Activated T-helper 2 cell treated with anti-CD3 and anti-CD28 coated beads, Interferon-gamma antibody, Interleukin-2, Interleukin-4, amounts not matched to agents 10 μg/mL and 5 μg/mL and 100 μg/mL, durations not matched to agents 14 hours and 24 hours and 36 hours (primary cell): Measurements from ENCODE around the gene NRXN2. TPM values are rescaled to one million over a fixed set of nuclear protein-coding genes. Genes with fewer than 3 reads are reported as not detected.

ENCODE experiments used
- DNase-seq: peaks from one replicate; pipeline ENCODE4 v3.0.0; 2021; ENCODE audit warnings: low spot score
- H3K27ac Mint-ChIP-seq: one replicate; pipeline ENCODE4 v1.8.0; 2021; ENCODE audit warnings: mixed read lengths
- H3K27me3 Mint-ChIP-seq: one replicate; pipeline ENCODE4 v1.8.0; 2021; ENCODE audit warnings: low read depth, mixed read lengths
- H3K36me3 Mint-ChIP-seq: one replicate; pipeline ENCODE4 v1.8.0; 2021; ENCODE audit warnings: low read depth, mixed read lengths
- H3K4me1 Mint-ChIP-seq: one replicate; pipeline ENCODE4 v1.8.0; 2021; ENCODE audit warnings: low read depth, mixed read lengths
- H3K4me3 Mint-ChIP-seq: one replicate; pipeline ENCODE4 v1.8.0; 2021; ENCODE audit warnings: low read depth, mild to moderate bottlenecking, moderate library complexity, mixed read lengths
- H3K9me3 Mint-ChIP-seq: one replicate; pipeline ENCODE4 v1.8.0; 2021; ENCODE audit warnings: mixed read lengths
- intact Hi-C: fragments of 100-400 bp; cut with micrococcal nuclease; formaldehyde crosslinking; loops from one replicate; pipeline ENCODE4 v1.15.1; 2023
- total RNA-seq: library from RNA; stranded (reverse); gene quantifications from 2 replicates; pipeline ENCODE4 v1.2.3, GENCODE V29; 2022

Gene NRXN2
- total RNA-seq, 1 donor from 2014 or later = not detected

GRCh38 chr11:64731601-64732000, 8.6 kb upstream of the NRXN2 start:
- Mint-ChIP-seq H3K27me3 (no peaks in the 10 kb centered on the region), H3K4me3 (no peak overlapping the region), H3K36me3 (peaks cover 57% of the 10 kb centered on the region), H3K27ac (no peak overlapping the region), H3K4me1 (no peaks in the 10 kb centered on the region), H3K9me3 (no peaks in the 10 kb centered on the region)
- intact Hi-C loops = no loop called here
- no peak for DNase-seq

- Mint-ChIP-seq H3K4me1 (no peaks in the 10 kb centered on the region), H3K27me3 (no peaks in the 10 kb centered on the region), H3K9me3 (no peaks in the 10 kb centered on the region), H3K36me3 (peaks cover 48% of the 10 kb centered on the region), H3K4me3 (no peak overlapping the region), H3K27ac (no peak overlapping the region)
- DNase-seq = no peak
- intact Hi-C loops = no loop called here
Measured at GRCh38 chr11:64729851-64730382, 6.9 kb upstream of the NRXN2 start.

DNA sequence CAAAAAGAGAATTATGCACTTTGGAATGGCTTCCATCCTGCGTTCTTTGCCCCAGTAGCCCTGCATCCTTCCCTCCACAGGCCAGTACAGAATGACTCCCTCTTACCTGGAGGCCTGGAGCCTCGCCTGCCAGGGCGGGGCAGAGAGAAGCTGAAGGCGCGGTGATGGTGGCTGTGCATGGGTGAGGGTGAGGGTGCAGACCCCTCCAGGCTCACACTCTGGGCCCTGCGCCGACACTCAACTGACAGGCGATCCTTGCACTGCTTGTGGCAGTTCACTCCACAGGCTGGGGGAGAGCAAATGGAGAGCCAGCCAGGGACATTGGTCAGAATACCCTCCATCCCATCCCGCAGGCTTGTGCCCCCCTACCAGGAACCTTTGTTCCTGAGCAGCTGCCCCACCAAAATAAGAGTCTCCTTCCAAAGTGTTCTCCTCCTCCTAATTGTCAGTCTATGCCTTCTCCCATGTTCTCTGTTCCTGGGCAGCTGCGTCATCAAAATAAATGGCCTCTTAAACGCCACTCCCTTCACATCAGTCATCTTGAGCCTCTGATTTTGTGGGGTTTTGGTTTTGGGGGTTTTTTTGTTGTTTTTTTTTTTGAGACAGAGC, 5.9 kb upstream of the NRXN2 start:
- Mint-ChIP-seq H3K4me1 (peaks cover 2% of the 10 kb centered on the region), H3K27ac (no peak overlapping the region), H3K9me3 (no peaks in the 10 kb centered on the region), H3K36me3 (peaks cover 41% of the 10 kb centered on the region), H3K4me3 (no peak overlapping the region), H3K27me3 (no peaks in the 10 kb centered on the region)
- no peak for DNase-seq
- intact Hi-C loops = no loop called here

GRCh38 chr11:64726867-64727530, 4.0 kb upstream of the NRXN2 start:
- Mint-ChIP-seq H3K4me3 (no peak overlapping the region), H3K27ac (no peak overlapping the region), H3K27me3 (peaks cover 7% of the 10 kb centered on the region), H3K36me3 (peaks cover 34% of the 10 kb centered on the region), H3K4me1 (peaks cover 2% of the 10 kb centered on the region), H3K9me3 (no peaks in the 10 kb centered on the region)
- intact Hi-C loops = no loop called here
- no peak for DNase-seq

DNA sequence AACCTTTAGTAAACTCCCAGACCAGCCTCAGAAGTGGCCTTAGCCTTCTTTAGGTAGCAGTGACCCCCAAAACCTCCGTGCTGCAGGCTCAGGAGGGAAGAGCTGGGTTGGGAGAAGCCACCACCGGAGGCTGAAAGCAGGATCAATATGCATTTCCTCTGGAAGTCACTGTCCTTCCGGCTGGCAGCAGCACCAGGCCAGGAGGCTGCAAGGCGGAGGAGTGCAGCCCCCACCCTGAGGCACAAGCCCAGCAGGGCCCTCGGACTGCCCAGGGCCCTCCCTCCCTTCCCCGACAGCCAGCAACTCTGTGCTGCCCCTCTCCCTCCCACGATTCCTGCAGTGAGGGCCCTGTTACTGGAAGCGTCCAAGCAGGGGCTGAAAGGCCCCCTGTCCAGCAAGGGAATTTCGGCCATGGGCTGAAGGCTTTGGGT, 3.2 kb upstream of the NRXN2 start:
- Mint-ChIP-seq H3K9me3 (no peaks in the 10 kb centered on the region), H3K4me3 (no peak overlapping the region), H3K4me1 (peaks cover 2% of the 10 kb centered on the region), H3K36me3 (peaks cover 26% of the 10 kb centered on the region), H3K27ac (no peak overlapping the region), H3K27me3 (peaks cover 14% of the 10 kb centered on the region)
- intact Hi-C loops = no loop called here
- DNase-seq = no peak

DNA sequence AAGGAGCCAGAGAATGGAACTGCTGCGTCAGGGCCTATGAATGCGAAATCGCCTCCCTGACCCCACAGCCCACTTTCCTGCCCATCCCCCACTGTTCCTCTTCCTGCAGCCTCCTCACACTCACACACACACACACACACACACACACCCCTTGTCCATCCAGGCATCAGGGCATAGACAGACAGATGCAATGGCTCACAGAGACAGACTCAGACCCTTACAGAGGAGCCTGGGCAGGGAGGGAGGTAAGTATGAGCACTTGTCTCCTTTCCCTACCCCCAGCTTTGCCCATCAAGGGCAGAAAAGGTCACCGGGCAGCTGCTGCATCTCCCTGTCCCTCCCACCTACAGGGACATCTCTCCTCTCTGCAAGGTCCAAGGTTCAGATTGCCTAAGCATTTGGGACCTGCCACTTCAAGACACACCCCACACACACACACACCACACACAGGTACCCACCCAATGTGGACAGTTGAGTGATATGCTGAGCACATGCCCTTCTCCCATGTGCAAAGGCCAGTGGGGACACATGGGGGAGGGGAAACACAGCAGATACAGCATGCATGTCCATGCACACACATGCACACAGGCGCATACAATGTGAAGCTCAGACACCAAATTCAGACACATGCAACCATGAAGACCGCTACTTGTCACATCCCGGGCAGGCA, 2.0 kb upstream of the NRXN2 start:
- no peak for DNase-seq
- peaks cover 27% of the 10 kb centered on the region for H3K27me3 Mint-ChIP-seq
- H3K9me3 Mint-ChIP-seq = no peaks in the 10 kb centered on the region
- intact Hi-C loops = no loop called here
- no peak overlapping the region for H3K4me3 Mint-ChIP-seq
- H3K27ac Mint-ChIP-seq = no peak overlapping the region
- H3K4me1 Mint-ChIP-seq = peaks cover 2% of the 10 kb centered on the region
- H3K36me3 Mint-ChIP-seq = peaks cover 22% of the 10 kb centered on the region

DNA sequence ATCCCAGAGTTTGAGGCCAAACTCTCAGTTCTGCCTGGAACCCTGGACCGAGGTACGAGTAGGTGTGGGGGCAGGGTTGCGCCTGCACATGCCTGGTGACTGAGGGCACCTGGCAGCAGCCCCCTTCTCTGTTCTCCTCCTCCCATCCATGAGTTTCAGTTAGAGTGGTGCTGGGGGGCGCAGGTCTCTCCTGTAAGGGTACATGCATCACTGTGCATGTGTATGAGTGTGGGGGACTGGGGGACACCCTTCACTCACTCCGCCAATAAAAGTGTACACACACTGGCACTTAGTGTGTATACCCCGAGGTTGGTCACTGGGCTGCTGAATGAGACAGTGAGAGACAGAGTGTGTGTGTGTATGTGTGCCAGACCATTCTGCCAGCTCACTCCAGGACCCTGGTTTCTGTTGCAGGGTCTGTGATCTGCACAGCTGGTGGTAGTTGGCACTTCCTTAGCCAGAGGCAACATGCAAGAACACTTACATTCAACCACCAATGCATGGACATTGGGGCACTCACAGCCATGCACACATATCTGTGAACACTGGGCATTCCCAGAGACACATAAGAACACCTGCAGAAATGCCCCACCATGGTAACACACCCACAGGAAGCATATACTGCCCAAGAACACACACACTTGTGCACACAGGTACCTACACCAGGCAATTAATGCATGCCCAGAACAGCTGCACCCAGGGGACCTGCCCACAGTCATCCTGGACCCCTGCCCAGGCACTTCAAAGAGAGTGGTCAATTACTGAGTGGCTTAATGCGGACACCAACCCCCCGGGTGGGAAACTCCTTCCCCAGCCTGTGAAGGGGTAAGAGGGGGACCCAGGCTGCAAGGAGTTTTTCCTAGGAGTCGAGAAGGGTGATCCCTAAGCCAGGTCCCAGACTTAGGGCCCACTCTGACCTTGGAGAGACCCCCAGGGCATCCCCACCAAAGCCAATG, 1.2 kb upstream of the NRXN2 start:
- no peak for DNase-seq
- intact Hi-C loops = loop anchor here (1.0 kb wide), 1 partner anchor 36 kb away; no protein-coding TSS in a partner anchor
- Mint-ChIP-seq H3K9me3 (no peaks in the 10 kb centered on the region), H3K27ac (peak overlapping the region; percentile 42), H3K4me3 (peak overlapping the region; percentile 50), H3K36me3 (peaks cover 17% of the 10 kb centered on the region), H3K27me3 (peaks cover 34% of the 10 kb centered on the region), H3K4me1 (peaks cover 2% of the 10 kb centered on the region)

DNA sequence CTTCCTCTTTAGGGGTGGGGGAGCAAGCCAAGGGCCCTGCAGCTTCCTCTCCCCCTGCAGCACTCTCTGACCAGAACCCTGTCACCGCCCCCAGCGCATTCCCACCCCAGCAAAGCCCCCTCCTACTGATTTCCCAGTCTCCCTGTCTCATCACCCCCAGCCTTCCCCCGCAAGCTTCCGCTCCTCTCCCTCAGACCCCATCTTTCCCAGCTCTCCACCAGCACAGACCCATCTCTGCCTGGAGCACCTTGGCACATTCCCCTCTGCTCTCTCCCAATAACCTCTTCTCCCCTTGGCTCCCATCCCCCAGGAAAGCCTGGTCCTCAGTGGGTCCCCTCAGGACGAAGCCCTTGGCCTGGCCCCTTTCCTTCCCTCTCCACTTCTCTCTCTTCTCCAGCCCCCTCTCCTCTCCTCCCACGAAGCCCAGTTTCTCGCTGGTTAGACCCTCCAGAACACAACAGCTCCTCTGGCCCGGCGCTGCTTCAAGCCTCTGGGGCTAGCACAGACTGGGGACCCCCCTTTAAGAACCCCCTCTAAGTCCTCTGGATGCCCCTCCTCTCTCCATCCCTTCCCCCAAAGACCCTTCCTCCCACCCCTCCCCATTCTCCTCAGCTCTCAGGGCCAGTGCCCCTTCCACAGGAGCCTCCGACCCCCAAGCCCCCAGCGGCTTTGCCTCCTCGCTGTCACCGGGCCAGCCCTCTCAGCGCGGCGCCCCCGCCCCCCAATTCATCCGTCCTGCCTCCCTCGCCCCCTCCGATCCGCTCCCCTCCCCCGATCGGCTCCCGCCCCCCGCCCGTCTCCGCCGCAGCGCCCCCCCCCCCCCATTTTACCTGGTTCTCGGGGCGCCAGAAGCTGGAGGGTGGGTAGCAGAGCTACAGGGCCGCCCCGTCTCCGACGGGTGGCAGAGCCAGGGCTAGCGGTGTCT, 594 bp downstream of the NRXN2 start:
- H3K27ac Mint-ChIP-seq = no peak overlapping the region
- H3K4me1 Mint-ChIP-seq = peaks cover 2% of the 10 kb centered on the region
- no peaks in the 10 kb centered on the region for H3K9me3 Mint-ChIP-seq
- peaks cover 5% of the 10 kb centered on the region for H3K36me3 Mint-ChIP-seq
- H3K4me3 Mint-ChIP-seq = peak overlapping the region; percentile 47
- DNase-seq = no peak
- intact Hi-C loops = loop anchor here (1.0 kb wide), 1 partner anchor 34 kb away; no protein-coding TSS in a partner anchor
- H3K27me3 Mint-ChIP-seq = peaks cover 46% of the 10 kb centered on the region

- Mint-ChIP-seq H3K36me3 (no peaks in the 10 kb centered on the region), H3K9me3 (no peaks in the 10 kb centered on the region), H3K4me3 (no peak overlapping the region), H3K4me1 (peaks cover 2% of the 10 kb centered on the region), H3K27me3 (peaks cover 54% of the 10 kb centered on the region), H3K27ac (no peak overlapping the region)
- no peak for DNase-seq
- intact Hi-C loops = no loop called here
Measured at GRCh38 chr11:64721359-64721699, 1.7 kb downstream of the NRXN2 start.

DNA sequence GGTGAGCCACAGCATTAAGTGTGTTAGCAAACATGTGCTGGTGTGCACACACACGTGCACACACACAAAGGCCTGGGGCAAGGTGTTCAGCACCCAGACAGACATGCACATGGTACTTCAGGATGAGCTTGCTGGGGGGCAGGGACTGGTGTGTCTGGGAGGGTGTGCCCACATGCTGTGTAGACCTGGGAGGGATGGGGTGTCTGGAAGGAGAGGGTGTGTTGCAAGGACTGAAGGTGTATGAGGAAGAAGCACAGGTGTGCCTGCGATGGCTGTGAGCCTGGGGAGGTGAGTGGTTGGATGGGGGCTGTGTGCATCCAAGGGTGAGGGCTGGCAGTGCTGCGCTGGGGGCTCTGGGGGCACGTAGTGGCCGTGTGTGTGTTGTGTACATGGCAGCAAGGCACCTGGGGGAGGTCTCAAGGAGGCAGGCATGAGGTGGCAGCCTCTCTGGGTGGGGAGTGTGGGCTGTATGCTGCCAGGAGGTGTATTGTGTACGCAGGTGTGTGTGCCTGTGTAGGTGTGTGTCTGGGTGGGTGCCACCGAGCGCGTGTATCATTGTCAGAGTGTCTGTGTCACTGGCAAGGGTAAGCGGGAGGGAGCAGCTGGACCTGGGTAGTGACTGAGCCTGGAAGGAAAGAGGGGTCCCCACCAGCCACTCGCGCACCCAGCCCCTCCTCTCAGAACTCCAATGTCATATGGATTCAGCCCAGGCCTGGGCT, 2.2 kb downstream of the NRXN2 start:
- peaks cover 59% of the 10 kb centered on the region for H3K27me3 Mint-ChIP-seq
- no peaks in the 10 kb centered on the region for H3K36me3 Mint-ChIP-seq
- intact Hi-C loops = no loop called here
- H3K4me3 Mint-ChIP-seq = no peak overlapping the region
- H3K4me1 Mint-ChIP-seq = peaks cover 2% of the 10 kb centered on the region
- H3K27ac Mint-ChIP-seq = no peak overlapping the region
- H3K9me3 Mint-ChIP-seq = no peaks in the 10 kb centered on the region
- no peak for DNase-seq

- intact Hi-C loops = no loop called here
- no peak overlapping the region for H3K4me3 Mint-ChIP-seq
Measured at GRCh38 chr11:64720167-64720566, 2.8 kb downstream of the NRXN2 start.

More at GRCh38 chr11:64720167-64720566, 2.8 kb downstream of the NRXN2 start:
- DNase-seq = no peak
- H3K9me3 Mint-ChIP-seq = no peaks in the 10 kb centered on the region
- peaks cover 2% of the 10 kb centered on the region for H3K4me1 Mint-ChIP-seq
- no peaks in the 10 kb centered on the region for H3K36me3 Mint-ChIP-seq
- peaks cover 66% of the 10 kb centered on the region for H3K27me3 Mint-ChIP-seq
- no peak overlapping the region for H3K27ac Mint-ChIP-seq
